ENCODE data around the gene GPR152.

DNA sequence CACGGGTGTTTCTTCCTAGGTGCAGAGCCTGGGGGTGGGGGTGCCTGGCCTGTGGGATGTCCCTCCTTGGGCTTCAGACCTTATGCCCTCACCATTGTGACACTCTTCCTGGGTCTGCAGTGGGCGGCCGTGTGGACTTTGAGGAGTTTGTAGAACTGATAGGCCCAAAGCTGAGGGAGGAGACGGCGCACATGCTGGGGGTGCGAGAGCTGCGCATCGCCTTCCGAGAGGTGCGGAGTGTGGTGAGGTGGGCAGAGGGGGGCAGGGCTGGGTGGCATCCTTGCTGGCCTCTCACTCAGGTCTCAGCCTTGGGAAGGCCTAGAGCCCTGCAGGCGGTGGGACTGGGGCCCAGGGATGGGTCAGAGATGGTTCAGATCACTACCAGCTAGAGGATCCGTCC, 4.9 kb upstream of the GPR152 start:
- no peak for TF ChIP-seq EZH2 (IDR thresholded peaks at IDR 0.05; ENCODE audit: borderline replicate concordance, low read length)
- TF ChIP-seq, protein P1, sequence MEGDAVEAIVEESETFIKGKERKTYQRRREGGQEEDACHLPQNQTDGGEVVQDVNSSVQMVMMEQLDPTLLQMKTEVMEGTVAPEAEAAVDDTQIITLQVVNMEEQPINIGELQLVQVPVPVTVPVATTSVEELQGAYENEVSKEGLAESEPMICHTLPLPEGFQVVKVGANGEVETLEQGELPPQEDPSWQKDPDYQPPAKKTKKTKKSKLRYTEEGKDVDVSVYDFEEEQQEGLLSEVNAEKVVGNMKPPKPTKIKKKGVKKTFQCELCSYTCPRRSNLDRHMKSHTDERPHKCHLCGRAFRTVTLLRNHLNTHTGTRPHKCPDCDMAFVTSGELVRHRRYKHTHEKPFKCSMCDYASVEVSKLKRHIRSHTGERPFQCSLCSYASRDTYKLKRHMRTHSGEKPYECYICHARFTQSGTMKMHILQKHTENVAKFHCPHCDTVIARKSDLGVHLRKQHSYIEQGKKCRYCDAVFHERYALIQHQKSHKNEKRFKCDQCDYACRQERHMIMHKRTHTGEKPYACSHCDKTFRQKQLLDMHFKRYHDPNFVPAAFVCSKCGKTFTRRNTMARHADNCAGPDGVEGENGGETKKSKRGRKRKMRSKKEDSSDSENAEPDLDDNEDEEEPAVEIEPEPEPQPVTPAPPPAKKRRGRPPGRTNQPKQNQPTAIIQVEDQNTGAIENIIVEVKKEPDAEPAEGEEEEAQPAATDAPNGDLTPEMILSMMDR (IDR thresholded peaks at IDR 0.05; ENCODE audit: low read length): no peak

Measured in OCI-LY1 (cell line).